ENCODE data around the gene DLK1. TPM values are rescaled to one million over a fixed set of nuclear protein-coding genes. Genes with fewer than 3 reads are reported as not detected.
A peak's percentile ranks its signal among the peaks of the same experiment; 100 is the strongest.

Gene DLK1
- total RNA-seq, 1 donor: not detected

- no peak for DNase-seq (ENCODE audit: insufficient read length, low spot score, missing footprints)
- H3K27me3 ChIP-seq (ENCODE audit: insufficient read depth, low read length): peaks cover 20% of the 10 kb centered on the region
- no peaks in the 10 kb centered on the region for H4K20me1 ChIP-seq (ENCODE audit: insufficient read depth, low read length)
- no peak overlapping the region for H3K27ac ChIP-seq (ENCODE audit: low read depth, low read length)
- no peaks in the 10 kb centered on the region for H3K9me3 ChIP-seq (ENCODE audit: low read depth, low read length)
- no peaks in the 10 kb centered on the region for H3K79me2 ChIP-seq (ENCODE audit: insufficient read depth, low read length)
- no peak overlapping the region for H3K4me2 ChIP-seq (ENCODE audit: insufficient read depth, low read length)
- H3K4me1 ChIP-seq (ENCODE audit: insufficient read depth, low read length): no peaks in the 10 kb centered on the region
- H3K4me3 ChIP-seq (ENCODE audit: insufficient read depth, low read length): no peak overlapping the region
- no peak for TF ChIP-seq CTCF (IDR thresholded peaks at IDR 0.05; ENCODE audit: extremely low read depth, low read depth, low read length)
- H2AFZ ChIP-seq (ENCODE audit: low read length): no peak overlapping the region
- H3K36me3 ChIP-seq (ENCODE audit: insufficient read depth, low read length): no peaks in the 10 kb centered on the region
Measured at GRCh38 chr14:100719976-100720520, 6.6 kb upstream of the DLK1 start.

- Histone ChIP-seq H3K4me1 (ENCODE audit: insufficient read depth, low read length) (no peaks in the 10 kb centered on the region), H3K4me3 (ENCODE audit: insufficient read depth, low read length) (no peak overlapping the region), H3K79me2 (ENCODE audit: insufficient read depth, low read length) (no peaks in the 10 kb centered on the region), H3K27me3 (ENCODE audit: insufficient read depth, low read length) (peaks cover 32% of the 10 kb centered on the region), H2AFZ (ENCODE audit: low read length) (peak overlapping the region; percentile 47), H3K4me2 (ENCODE audit: insufficient read depth, low read length) (no peak overlapping the region), H4K20me1 (ENCODE audit: insufficient read depth, low read length) (no peaks in the 10 kb centered on the region), H3K27ac (ENCODE audit: low read depth, low read length) (no peak overlapping the region), H3K36me3 (ENCODE audit: insufficient read depth, low read length) (no peaks in the 10 kb centered on the region), H3K9me3 (ENCODE audit: low read depth, low read length) (no peaks in the 10 kb centered on the region)
- no peak for DNase-seq (ENCODE audit: insufficient read length, low spot score, missing footprints)
- no peak for TF ChIP-seq CTCF (IDR thresholded peaks at IDR 0.05; ENCODE audit: extremely low read depth, low read depth, low read length)
Measured at GRCh38 chr14:100721568-100721967, 5.1 kb upstream of the DLK1 start.

GRCh38 chr14:100722367-100722766 lies 4.3 kb upstream of the DLK1 start:
- H3K79me2 ChIP-seq (ENCODE audit: insufficient read depth, low read length): no peaks in the 10 kb centered on the region
- H3K4me2 ChIP-seq (ENCODE audit: insufficient read depth, low read length): no peak overlapping the region
- no peak for DNase-seq (ENCODE audit: insufficient read length, low spot score, missing footprints)
- H4K20me1 ChIP-seq (ENCODE audit: insufficient read depth, low read length): no peaks in the 10 kb centered on the region
- TF ChIP-seq CTCF (IDR thresholded peaks at IDR 0.05; ENCODE audit: extremely low read depth, low read depth, low read length): no peak
- no peaks in the 10 kb centered on the region for H3K9me3 ChIP-seq (ENCODE audit: low read depth, low read length)
- no peaks in the 10 kb centered on the region for H3K4me1 ChIP-seq (ENCODE audit: insufficient read depth, low read length)
- no peak overlapping the region for H3K27ac ChIP-seq (ENCODE audit: low read depth, low read length)
- H3K36me3 ChIP-seq (ENCODE audit: insufficient read depth, low read length): no peaks in the 10 kb centered on the region
- no peak overlapping the region for H3K4me3 ChIP-seq (ENCODE audit: insufficient read depth, low read length)
- H2AFZ ChIP-seq (ENCODE audit: low read length): no peak overlapping the region
- peaks cover 38% of the 10 kb centered on the region for H3K27me3 ChIP-seq (ENCODE audit: insufficient read depth, low read length)

- Histone ChIP-seq H3K27me3 (ENCODE audit: insufficient read depth, low read length) (peaks cover 47% of the 10 kb centered on the region), H3K36me3 (ENCODE audit: insufficient read depth, low read length) (no peaks in the 10 kb centered on the region), H3K4me2 (ENCODE audit: insufficient read depth, low read length) (no peak overlapping the region), H3K79me2 (ENCODE audit: insufficient read depth, low read length) (no peaks in the 10 kb centered on the region), H2AFZ (ENCODE audit: low read length) (no peak overlapping the region), H3K27ac (ENCODE audit: low read depth, low read length) (no peak overlapping the region), H4K20me1 (ENCODE audit: insufficient read depth, low read length) (no peaks in the 10 kb centered on the region), H3K4me3 (ENCODE audit: insufficient read depth, low read length) (no peak overlapping the region), H3K4me1 (ENCODE audit: insufficient read depth, low read length) (no peaks in the 10 kb centered on the region), H3K9me3 (ENCODE audit: low read depth, low read length) (no peaks in the 10 kb centered on the region)
- TF ChIP-seq CTCF (IDR thresholded peaks at IDR 0.05; ENCODE audit: extremely low read depth, low read depth, low read length): no peak
- no peak for DNase-seq (ENCODE audit: insufficient read length, low spot score, missing footprints)
Measured at GRCh38 chr14:100723135-100723829, 3.4 kb upstream of the DLK1 start.

Data from osteoblast (primary cell).